Endometrial microvascular endothelial cells (primary cell): ENCODE measurements around the gene SLC27A5. TPM values are rescaled to one million over a fixed set of nuclear protein-coding genes. Genes with fewer than 3 reads are reported as not detected.

Experiments
- in situ Hi-C: cut with HindIII; loops from 2 replicates; pipeline ENCODE4 v1.10.0; 2017; ENCODE audit warnings: low sequenced_read_pairs, low pct_unique_long_range_greater_than_20kb; ENCODE audit errors: inconsistent ontology term
- total RNA-seq: library from RNA; depleted of rRNA; stranded (reverse); fragments of >200 nt; gene quantifications from one replicate; pipeline ENCODE4 v1.2.3, GENCODE V29; 2015; ENCODE audit errors: inconsistent ontology term

The SLC27A5 gene
- total RNA-seq: 13.9 TPM

DNA sequence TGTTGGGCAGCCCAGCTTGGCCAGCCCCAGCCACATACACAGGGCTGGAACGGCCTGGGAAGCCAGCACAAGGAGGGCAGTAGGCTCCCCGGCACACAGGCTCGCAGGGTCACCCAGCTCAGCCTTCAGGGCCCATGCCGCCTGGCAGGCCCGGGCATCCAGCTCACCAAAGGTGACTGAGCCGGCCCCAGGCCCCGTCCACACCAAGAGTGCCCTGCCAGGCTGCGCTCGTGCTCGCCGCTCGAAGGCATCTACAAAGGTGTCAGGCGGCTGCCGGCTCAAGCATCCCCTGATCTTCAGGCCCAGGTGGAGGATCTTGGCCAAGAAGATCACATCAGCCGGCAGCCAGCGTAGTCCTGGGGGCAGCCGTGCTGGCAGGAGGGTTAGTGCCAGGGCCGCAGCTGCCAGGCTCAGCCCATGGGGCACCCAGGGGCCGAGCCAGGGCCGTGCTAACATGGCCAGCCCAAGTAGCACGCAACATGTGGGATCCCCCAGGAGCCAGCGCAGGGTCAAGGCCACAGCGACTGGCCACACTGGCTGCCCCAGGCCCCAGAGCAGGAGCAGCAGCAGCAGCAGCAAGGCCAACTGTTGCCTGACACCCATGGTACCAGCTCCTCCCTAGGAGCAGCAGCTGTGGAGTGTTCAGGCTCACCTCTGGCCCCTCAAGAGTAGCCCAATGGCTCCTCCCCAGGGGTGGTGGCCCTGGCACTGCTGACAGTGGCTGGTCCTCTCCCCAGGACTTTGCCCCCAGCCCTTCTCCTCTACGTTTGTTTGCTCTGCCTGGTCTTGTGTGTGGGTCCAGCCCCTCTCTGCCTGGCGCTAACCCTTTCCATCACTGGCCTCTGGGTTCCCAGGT lies at the start of gene SLC27A5:
Gene SLC27A5, minus strand, starts transcription at position 640 of the 856 bp plus-strand sequence. Its CDS starts 37 bp downstream, at position 603.
- in situ Hi-C loops: no loop called here

GRCh38 chr19:58560921-58561320 lies 49.1 kb upstream of the SLC27A5 start:
- in situ Hi-C loops: no loop called here

GRCh38 chr19:58560007-58560887 lies 48.5 kb upstream of the SLC27A5 start:
- in situ Hi-C loops: no loop called here

- in situ Hi-C loops: no loop called here
Measured at GRCh38 chr19:58559275-58560006, 47.6 kb upstream of the SLC27A5 start.

DNA sequence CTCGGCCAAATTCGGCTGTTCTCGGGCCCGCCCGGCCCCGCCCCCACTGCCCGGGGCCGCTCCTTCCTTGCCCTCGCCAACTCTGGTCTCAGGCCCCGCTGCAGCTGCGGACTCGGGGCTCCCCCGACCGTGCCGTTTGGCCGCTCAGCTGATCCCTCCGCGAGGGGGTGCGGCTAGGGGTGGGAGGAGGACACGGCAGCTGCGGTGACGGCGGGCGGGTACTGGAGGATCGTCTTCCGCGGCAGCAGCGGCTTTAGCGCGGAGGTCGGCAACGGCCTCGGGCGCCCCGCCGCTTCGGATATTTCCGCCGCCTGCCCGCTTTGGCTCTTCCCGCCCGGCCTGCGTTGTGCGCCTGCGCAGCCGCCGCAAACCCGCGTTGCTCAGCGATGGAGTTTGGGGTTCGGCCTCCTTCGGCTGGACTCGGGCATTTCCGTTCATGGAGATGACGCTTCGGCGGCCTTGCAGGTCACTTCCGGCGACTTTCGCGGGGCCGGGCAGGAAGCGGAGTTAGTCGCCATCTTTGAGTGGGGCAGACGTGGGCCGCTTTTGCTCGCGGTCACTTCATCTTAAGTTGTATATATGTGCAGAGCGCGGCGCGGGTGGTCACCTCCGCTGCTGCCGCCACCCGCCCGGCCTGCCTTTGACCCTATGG lies 47.0 kb upstream of the SLC27A5 start:
- in situ Hi-C loops: no loop called here

DNA sequence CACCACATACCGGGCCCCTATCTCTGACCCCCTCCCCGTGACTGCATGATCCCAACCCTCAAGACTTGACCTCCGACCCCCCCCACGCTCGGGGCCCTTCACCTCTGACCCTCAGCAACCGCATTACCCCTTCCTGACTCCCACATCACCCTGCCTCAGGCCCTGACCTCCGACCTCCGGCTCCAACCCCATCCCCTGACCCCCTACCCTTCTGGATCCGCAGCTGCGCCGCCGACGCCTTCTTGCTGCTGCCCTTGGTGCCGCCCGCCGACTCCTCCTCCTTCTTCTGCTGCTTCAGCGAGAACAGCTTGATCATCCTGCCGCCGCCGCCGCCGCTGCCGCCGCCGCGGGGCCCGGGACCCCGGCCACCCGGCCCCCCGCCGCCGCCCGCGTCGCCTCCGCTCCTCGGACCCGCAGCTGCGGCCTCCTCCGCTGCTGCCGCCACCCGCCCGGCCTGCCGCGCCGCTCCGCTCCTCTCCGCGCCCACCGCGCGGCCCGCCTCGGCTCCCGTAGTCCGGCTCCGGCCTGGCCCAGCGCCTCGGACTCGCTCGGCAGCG lies 46.4 kb upstream of the SLC27A5 start, which contains the start of gene UBE2M:
Gene UBE2M, minus strand, starts transcription at position 546 of the 557 bp plus-strand sequence. Its CDS starts 230 bp downstream, at position 316.
- in situ Hi-C loops: no loop called here

DNA sequence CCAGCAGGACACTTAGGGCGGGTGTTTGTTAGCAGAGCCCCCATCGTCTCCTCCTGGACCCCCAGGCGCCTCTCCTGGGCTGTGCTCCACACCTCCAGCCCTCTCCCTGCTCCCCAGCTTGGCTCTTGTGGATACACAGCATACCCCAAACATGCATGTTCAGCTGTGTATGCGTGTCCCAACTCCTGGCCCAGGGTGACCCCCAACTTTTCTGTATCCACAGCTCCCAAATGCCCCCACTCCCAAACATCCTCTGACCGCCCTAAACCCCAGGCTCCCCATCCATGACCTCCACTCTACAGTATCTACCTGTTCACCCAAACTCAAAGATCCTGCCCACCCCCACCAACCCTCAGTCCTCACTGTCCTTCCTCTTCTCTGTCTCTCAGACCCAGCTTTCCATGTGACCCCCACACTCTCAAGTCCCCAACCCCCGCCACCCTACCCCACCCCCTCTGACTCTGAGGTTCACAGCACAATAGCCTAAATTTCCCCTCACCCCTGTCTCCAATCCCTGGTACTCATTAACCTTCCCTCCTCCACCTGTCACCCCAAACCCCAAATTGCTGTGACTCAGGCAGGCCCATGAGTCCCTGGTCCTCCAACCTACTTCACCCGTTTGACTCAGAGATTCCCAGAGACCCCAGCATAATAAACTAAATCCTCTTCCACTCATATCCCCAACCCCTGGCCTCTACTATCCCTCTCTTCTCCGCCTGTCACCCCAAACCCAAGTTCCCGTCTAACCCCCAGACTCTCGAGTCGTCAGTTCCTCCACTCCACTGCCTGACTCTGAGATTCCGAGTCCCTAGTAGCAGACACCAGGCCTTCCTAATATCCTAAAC lies 45.7 kb upstream of the SLC27A5 start:
- in situ Hi-C loops: no loop called here

GRCh38 chr19:58556622-58557220 lies 44.9 kb upstream of the SLC27A5 start:
- in situ Hi-C loops: no loop called here

DNA sequence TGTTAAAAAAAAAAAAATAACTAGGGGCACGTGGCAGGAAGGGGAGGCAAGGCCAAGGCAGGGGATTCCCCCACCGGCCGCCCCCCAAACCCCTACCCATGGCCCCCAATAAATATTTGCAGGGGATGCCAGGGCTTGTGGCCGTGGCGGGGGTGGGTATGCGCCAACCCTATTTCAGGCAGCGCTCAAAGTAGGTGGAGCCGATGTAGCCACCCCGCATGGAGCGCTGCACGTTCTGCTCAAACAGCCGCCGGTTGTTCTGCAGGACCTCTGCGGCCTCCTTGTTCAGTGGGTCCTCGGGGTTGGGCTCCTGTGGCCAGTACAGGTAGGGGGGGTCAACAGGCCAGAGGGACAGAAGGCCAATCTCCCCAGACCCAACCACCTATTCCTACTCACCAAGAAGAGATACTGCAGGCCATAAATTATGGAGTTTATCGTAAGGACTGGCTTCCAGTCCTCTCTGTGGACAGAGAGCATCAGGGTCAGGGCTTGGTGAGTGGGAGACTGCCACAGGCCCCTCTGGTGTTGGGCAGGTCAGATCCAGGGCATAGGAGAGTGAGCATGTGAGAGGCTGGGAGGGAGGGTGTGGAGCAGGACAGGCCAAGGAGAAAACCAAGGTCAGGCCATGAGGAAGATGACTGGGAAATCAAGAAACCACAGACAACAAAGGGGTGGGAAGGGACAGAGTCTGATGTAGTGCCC lies 44.3 kb upstream of the SLC27A5 start:
- in situ Hi-C loops: no loop called here

GRCh38 chr19:58555369-58555885 lies 43.6 kb upstream of the SLC27A5 start:
- in situ Hi-C loops: no loop called here

DNA sequence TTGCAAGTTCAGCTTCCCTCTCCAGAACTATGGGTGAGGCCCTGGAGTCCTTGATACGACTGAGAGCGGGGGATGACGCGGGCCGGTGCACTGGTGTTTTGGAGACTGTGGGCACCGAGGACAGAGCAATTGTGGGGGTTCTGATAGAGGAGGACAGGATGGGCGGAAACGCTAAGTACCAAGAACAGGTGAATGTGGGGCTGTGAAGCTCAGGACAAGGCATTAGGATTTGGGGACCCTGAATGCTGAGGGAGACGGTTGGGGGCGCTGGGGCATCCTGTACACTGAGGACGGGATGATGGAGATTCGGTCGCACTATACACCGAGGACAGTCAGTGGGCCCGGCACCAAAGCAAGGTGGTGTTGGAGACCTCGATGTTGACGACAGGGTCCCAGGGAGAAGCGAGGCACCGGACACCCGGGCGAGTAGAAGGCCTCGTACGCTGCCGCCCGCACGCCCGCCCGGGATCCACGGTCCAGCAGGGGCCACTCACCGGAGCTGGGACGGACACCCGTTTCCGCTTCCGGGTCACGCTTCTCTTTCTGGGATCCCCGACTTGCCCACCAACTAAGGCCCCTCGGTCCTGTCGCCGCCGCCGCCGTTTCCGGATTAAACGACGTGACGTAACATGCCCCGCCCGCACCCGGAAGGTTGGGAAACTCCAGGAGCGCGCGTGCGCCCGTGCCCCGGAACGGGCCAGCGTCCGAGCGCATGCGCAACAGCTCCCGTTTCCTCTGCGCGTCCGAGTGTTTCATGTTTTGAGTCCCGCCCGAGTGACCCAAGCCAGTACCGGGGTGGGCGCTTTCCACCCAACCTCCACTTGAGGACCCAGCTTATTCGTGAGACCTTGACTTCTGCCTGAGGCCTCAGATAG lies 42.9 kb upstream of the SLC27A5 start, which contains the start of gene CHMP2A:
Gene CHMP2A, minus strand, starts transcription at position 612 of the 875 bp plus-strand sequence. CDS start 893 bp downstream, outside the sequence.
- in situ Hi-C loops: no loop called here

DNA sequence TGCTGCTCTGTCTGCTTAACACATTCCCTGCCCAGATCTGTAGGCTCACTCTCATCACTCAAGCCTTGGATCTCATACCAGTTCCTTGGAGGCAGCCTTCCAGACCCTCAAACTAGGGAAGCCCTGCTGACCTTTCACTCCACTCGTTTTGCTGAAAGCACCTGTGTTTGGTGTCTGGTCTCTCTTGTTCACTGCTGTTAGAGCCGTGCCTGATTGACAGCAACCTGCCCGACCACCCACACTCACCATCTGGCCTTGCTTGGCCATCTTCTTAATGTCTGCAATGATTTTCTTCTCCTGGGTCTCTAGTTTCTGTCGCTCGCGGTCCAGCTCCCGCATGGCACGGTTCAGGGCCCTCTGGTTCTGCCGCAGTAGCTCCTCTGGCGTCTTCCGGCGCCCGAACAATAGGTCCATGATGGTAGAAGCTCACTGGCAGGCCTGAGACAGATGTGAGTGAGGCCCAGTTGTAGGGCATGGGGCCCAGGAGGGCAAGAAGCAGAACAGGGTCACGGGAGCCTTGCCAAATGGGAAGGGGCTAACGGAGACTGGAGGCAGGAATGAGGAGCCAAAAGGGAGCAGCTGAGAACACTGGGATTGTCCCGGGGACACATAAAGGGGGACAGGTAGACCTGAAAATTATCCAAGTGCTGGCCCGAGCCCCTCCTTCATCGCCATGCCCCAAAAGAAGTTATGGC lies 42.2 kb upstream of the SLC27A5 start:
- in situ Hi-C loops: no loop called here

- in situ Hi-C loops: no loop called here
Measured at GRCh38 chr19:58552655-58553054, 40.9 kb upstream of the SLC27A5 start.

DNA sequence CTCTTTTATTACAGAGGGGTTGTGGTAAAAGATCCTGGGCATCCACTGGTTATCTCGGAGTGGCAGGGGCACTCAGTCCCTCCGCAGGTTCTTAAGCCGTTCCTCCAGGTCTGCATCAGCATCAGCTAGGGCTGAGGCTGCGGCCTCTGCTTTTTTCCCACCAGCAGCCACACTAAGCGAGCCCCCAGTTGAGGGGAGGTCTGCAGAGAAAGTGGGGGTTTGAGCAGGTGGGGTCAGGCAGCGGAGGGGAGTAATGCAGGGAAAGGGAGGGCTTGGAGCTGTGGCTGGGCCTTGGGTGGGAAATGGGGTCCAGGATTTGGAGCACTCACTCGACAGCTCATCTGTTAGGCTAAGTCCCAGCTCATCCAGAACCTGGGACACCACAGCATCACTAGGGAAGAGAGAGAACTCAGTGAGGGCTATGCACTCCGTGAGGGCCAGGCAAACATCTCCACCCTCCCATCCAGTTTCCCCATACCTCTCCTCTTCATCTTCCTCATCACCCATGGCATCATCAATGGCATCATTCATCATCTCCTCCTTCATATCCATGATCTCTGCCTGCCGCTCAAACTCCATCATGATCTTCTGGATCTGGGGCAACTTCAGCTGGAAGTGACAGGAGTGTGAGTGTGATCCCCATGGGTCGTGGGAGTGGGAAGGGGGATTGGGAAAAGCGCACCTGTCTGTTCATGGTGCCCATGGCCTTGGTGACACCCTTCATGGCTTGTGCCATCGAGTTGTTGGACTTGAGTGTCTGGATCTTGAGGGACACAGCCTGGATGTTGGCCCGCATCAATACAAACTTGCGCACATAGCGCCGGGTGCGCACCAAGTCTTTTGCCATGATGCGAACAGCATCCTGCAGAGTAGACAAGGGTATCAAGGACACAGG lies 40.0 kb upstream of the SLC27A5 start:
- in situ Hi-C loops: no loop called here
